ENCODE results near the gene USP37.

USP37 gene

GRCh38 chr2:218432676-218433365 is 135.3 kb downstream of the USP37 start:
- peaks cover 14% of the 10 kb centered on the region; the same call in 1 of the 2 replicates for H3K27me3 ChIP-seq (ENCODE audit: control insufficient read depth, low read length)
- no peak for TF ChIP-seq CTCF (IDR thresholded peaks at IDR 0.05; ENCODE audit: low read depth, low read length, poor library complexity, severe bottlenecking)

GRCh38 chr2:218431878-218432277 is 136.3 kb downstream of the USP37 start:
- Histone ChIP-seq H4K20me1 (ENCODE audit: control insufficient read depth, insufficient read depth, low read depth, low read length) (no peaks in the 10 kb centered on the region), H3F3A (ENCODE audit: control insufficient read depth, insufficient read depth) (no peaks in the 10 kb centered on the region), H3K27ac (ENCODE audit: low read depth, low read length) (no peak overlapping the region), H3K79me2 (ENCODE audit: control insufficient read depth, low read length) (no peaks in the 10 kb centered on the region), H3K9me3 (ENCODE audit: control insufficient read depth, insufficient read depth, low read length) (no peaks in the 10 kb centered on the region), H3K9me2 (replicated peaks; ENCODE audit: control insufficient read depth, low read length) (no peaks in the 10 kb centered on the region), H3K27me3 (ENCODE audit: control insufficient read depth, low read length) (peaks cover 14% of the 10 kb centered on the region; the same call in 1 of the 2 replicates), H3K36me3 (ENCODE audit: control insufficient read depth, low read length) (no peaks in the 10 kb centered on the region), H3K4me2 (ENCODE audit: low read length) (no peak overlapping the region), H3K4me1 (ENCODE audit: control insufficient read depth, low read length) (no peaks in the 10 kb centered on the region), H3K4me3 (ENCODE audit: low read length) (no peak overlapping the region)
- TF ChIP-seq CTCF (IDR thresholded peaks at IDR 0.05; ENCODE audit: low read depth, low read length, poor library complexity, severe bottlenecking), result no peak
- no peak for TF ChIP-seq EZH2phosphoT487 (IDR thresholded peaks at IDR 0.05; ENCODE audit: borderline replicate concordance, low read length)

More at GRCh38 chr2:218432676-218433365, 135.3 kb downstream of the USP37 start:
- H4K20me1 ChIP-seq (ENCODE audit: control insufficient read depth, insufficient read depth, low read depth, low read length), result no peaks in the 10 kb centered on the region
- no peak overlapping the region for H3K27ac ChIP-seq (ENCODE audit: low read depth, low read length)
- no peaks in the 10 kb centered on the region for H3K9me3 ChIP-seq (ENCODE audit: control insufficient read depth, insufficient read depth, low read length)
- H3K4me1 ChIP-seq (ENCODE audit: control insufficient read depth, low read length), result no peaks in the 10 kb centered on the region; the same call in 1 of the 2 replicates
- no peaks in the 10 kb centered on the region for H3K9me2 ChIP-seq (replicated peaks; ENCODE audit: control insufficient read depth, low read length)
- H3K4me2 ChIP-seq (ENCODE audit: low read length), result no peak overlapping the region
- no peak overlapping the region for H3K4me3 ChIP-seq (ENCODE audit: low read length)
- no peaks in the 10 kb centered on the region for H3K79me2 ChIP-seq (ENCODE audit: control insufficient read depth, low read length)
- H3F3A ChIP-seq (ENCODE audit: control insufficient read depth, insufficient read depth), result no peaks in the 10 kb centered on the region
- H3K36me3 ChIP-seq (ENCODE audit: control insufficient read depth, low read length), result no peaks in the 10 kb centered on the region

DNA sequence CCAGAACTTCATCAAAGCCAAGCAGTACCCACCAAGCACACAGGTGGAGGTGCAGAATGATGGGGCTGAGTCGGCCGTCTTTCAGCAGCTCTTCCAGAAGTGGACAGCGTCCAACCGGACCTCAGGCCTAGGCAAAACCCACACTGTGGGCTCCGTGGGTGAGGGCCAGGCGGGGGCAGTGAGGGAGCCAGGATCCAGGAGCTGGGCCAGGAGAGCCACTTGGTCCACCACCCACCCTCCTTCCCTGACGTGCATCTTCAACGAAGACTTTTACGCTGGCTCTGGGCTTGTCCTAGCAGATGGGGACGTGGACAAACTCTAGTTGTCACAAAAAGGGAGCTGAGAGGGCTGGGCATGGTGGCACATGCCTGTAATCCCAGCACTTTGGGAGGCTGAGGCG is 137.4 kb downstream of the USP37 start:
- H3K27me3 ChIP-seq (ENCODE audit: control insufficient read depth, low read length), result peaks cover 14% of the 10 kb centered on the region; the same call in 1 of the 2 replicates

More for the DNA sequence above, 137.4 kb downstream of the USP37 start:
- TF ChIP-seq CTCF (IDR thresholded peaks at IDR 0.05; ENCODE audit: low read depth, low read length, poor library complexity, severe bottlenecking) (no peak), EZH2phosphoT487 (IDR thresholded peaks at IDR 0.05; ENCODE audit: borderline replicate concordance, low read length) (no peak)
- H3K4me1 ChIP-seq (ENCODE audit: control insufficient read depth, low read length), result no peaks in the 10 kb centered on the region
- H3K4me2 ChIP-seq (ENCODE audit: low read length), result no peak overlapping the region
- no peaks in the 10 kb centered on the region for H3K9me3 ChIP-seq (ENCODE audit: control insufficient read depth, insufficient read depth, low read length)
- no peaks in the 10 kb centered on the region for H3F3A ChIP-seq (ENCODE audit: control insufficient read depth, insufficient read depth)
- H3K27ac ChIP-seq (ENCODE audit: low read depth, low read length), result no peak overlapping the region
- no peak overlapping the region for H3K4me3 ChIP-seq (ENCODE audit: low read length)
- H4K20me1 ChIP-seq (ENCODE audit: control insufficient read depth, insufficient read depth, low read depth, low read length), result no peaks in the 10 kb centered on the region
- no peaks in the 10 kb centered on the region for H3K9me2 ChIP-seq (replicated peaks; ENCODE audit: control insufficient read depth, low read length)
- H3K36me3 ChIP-seq (ENCODE audit: control insufficient read depth, low read length), result no peaks in the 10 kb centered on the region
- H3K79me2 ChIP-seq (ENCODE audit: control insufficient read depth, low read length), result no peaks in the 10 kb centered on the region

Data from DOHH2 (cell line).